CD4-positive, CD25-positive, alpha-beta regulatory T cell (primary cell): ENCODE measurements around the gene TLE4. TPM values are rescaled to one million over a fixed set of nuclear protein-coding genes. Genes with fewer than 3 reads are reported as not detected.

ENCODE experiments used
- ATAC-seq, 2 donors: fragments of 150-1000 bp; cut with Tn5 transposase; one replicate each; pipeline ENCODE4 v1.10.0; 2021; ENCODE audit warnings: low read depth in 2 of 2, moderate number of reproducible peaks in 2 of 2, moderate library complexity in 1 of 2
- DNase-seq, 3 donors: peaks; one replicate each; pipeline versions ENCODE4 v3.0.0 to v3.0.0-alpha.2; 2012 to 2022; ENCODE audit warnings: mixed read lengths in 1 of 3
- H3K27ac ChIP-seq: one replicate; pipeline ENCODE4 v1.7.0; 2013; ENCODE audit warnings: mild to moderate bottlenecking, low read length; ENCODE audit not compliant: insufficient read depth, poor library complexity, severe bottlenecking
- H3K27me3 ChIP-seq: one replicate; pipeline ENCODE4 v1.7.0; 2013; ENCODE audit warnings: low read length; ENCODE audit not compliant: control insufficient read depth, insufficient read depth
- H3K36me3 ChIP-seq: one replicate; pipeline ENCODE4 v1.7.0; 2013; ENCODE audit warnings: mild to moderate bottlenecking, low read length, moderate library complexity; ENCODE audit not compliant: control insufficient read depth, insufficient read depth
- H3K4me1 ChIP-seq: 2 replicates; pipeline ENCODE4 v1.7.0; 2013; ENCODE audit warnings: mild to moderate bottlenecking, low read length; ENCODE audit not compliant: insufficient read depth, control insufficient read depth, poor library complexity, severe bottlenecking
- H3K4me3 ChIP-seq: one replicate; pipeline ENCODE4 v1.7.0; 2013; ENCODE audit warnings: low read depth, mild to moderate bottlenecking, low read length, moderate library complexity
- H3K9me3 ChIP-seq, 2 experiments: 1 replicate in 1 of 2; 2 replicates in 1 of 2; pipeline ENCODE4 v1.7.0; 2013; ENCODE audit warnings: low read length in 2 of 2, mild to moderate bottlenecking in 1 of 2, moderate library complexity in 1 of 2; ENCODE audit not compliant: control insufficient read depth in 2 of 2
- H3K27ac Mint-ChIP-seq, 3 donors: one replicate each; pipeline ENCODE4 v1.8.0; 2020 to 2022; ENCODE audit warnings: mild to moderate bottlenecking in 3 of 3, mixed read lengths in 3 of 3, moderate library complexity in 2 of 3
- H3K27me3 Mint-ChIP-seq: one replicate; pipeline ENCODE4 v1.8.0; 2022; ENCODE audit warnings: mild to moderate bottlenecking, mixed read lengths
- H3K36me3 Mint-ChIP-seq: one replicate; pipeline ENCODE4 v1.8.0; 2020; ENCODE audit warnings: mixed read lengths
- H3K4me1 Mint-ChIP-seq, 4 donors: one replicate each; pipeline ENCODE4 v1.8.0; 2020 to 2022; ENCODE audit warnings: mixed read lengths in 4 of 4, mild to moderate bottlenecking in 1 of 4
- H3K4me3 Mint-ChIP-seq, 4 donors: one replicate each; pipeline ENCODE4 v1.8.0; 2020 to 2022; ENCODE audit warnings: mild to moderate bottlenecking in 4 of 4, mixed read lengths in 4 of 4, moderate library complexity in 3 of 4
- H3K9me3 Mint-ChIP-seq, 7 donors: one replicate each; pipeline ENCODE4 v1.8.0; 2020 to 2022; ENCODE audit warnings: mixed read lengths in 7 of 7, mild to moderate bottlenecking in 3 of 7, moderate library complexity in 2 of 7
- polyA plus RNA-seq, 4 donors: library from polyadenylated mRNA; unstranded; fragments of 300-500 nt; fragmentation: Illumina TruSeq; gene quantifications; one replicate each; pipeline ENCODE4 v1.2.3, GENCODE V29; 2021
- total RNA-seq: library from RNA; stranded (reverse); gene quantifications from one replicate; pipeline ENCODE4 v1.2.3, GENCODE V29; 2022

TLE4 gene
- total and polyA plus RNA-seq, 5 donors from 2014 or later = 16.2 to 127 (median 24.0) TPM

GRCh38 chr9:79706512-79706911, 134.7 kb downstream of the TLE4 start:
- H3K4me1 Mint-ChIP-seq = peaks cover 0 to 21% (median 4%) of the 10 kb centered on the region in 4 donors
- H3K27ac Mint-ChIP-seq = no peak overlapping the region
- Histone ChIP-seq H3K36me3 (peaks cover 57% of the 10 kb centered on the region), H3K4me3 (no peak overlapping the region), H3K9me3 (no peaks in the 10 kb centered on the region), H3K4me1 (no peaks in the 10 kb centered on the region), H3K27ac (no peak overlapping the region), H3K27me3 (no peaks in the 10 kb centered on the region)
- no peaks in the 10 kb centered on the region for H3K9me3 Mint-ChIP-seq
- H3K4me3 Mint-ChIP-seq = no peak overlapping the region
- H3K27me3 Mint-ChIP-seq = no peaks in the 10 kb centered on the region
- ATAC-seq = no peak
- H3K36me3 Mint-ChIP-seq = peaks cover 61% of the 10 kb centered on the region
- DNase-seq = no peak

DNA sequence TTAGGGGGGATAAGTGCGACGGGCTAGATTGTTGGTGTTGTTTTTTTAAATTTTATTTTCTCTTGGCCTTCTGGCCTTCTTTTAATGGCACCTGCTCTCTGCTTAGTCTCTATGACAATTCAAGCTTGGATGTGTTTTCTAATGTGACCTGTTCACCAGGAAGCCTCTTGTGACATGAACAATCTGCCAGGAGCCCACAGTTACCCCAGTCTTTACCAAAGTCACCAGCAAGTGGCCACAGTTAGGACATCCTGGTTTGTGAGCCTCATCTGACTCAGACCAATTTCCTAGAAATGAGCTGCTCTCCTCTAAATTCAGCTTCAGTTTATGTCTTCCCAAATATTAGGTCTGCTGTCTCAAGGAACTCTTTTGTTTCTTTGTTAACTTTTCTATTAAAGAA, 135.8 kb downstream of the TLE4 start:
- H3K27ac Mint-ChIP-seq = peak overlapping the region in 1 of 3 donors; percentile 33
- H3K4me1 Mint-ChIP-seq = peaks cover 0 to 22% (median 7%) of the 10 kb centered on the region in 4 donors
- H3K36me3 Mint-ChIP-seq = peaks cover 57% of the 10 kb centered on the region

GRCh38 chr9:79708541-79708940, 136.8 kb downstream of the TLE4 start:
- Mint-ChIP-seq H3K9me3 (no peaks in the 10 kb centered on the region), H3K27ac (no peak overlapping the region), H3K4me3 (no peak overlapping the region), H3K36me3 (peaks cover 58% of the 10 kb centered on the region), H3K27me3 (no peaks in the 10 kb centered on the region), H3K4me1 (peaks cover 0 to 22% (median 5%) of the 10 kb centered on the region in 4 donors)
- Histone ChIP-seq H3K27me3 (no peaks in the 10 kb centered on the region), H3K27ac (no peak overlapping the region), H3K9me3 (no peaks in the 10 kb centered on the region), H3K4me3 (no peak overlapping the region), H3K36me3 (peaks cover 69% of the 10 kb centered on the region), H3K4me1 (no peaks in the 10 kb centered on the region)
- DNase-seq = no peak
- no peak for ATAC-seq

More for the DNA sequence above, 135.8 kb downstream of the TLE4 start:
- H3K4me1 ChIP-seq = no peaks in the 10 kb centered on the region
- H3K4me3 ChIP-seq = no peak overlapping the region
- ATAC-seq (no peak), DNase-seq (no peak)
- Mint-ChIP-seq H3K9me3 (no peaks in the 10 kb centered on the region), H3K27me3 (no peaks in the 10 kb centered on the region), H3K4me3 (no peak overlapping the region)
- peaks cover 60% of the 10 kb centered on the region for H3K36me3 ChIP-seq
- H3K9me3 ChIP-seq = no peaks in the 10 kb centered on the region
- H3K27me3 ChIP-seq = no peaks in the 10 kb centered on the region
- no peak overlapping the region for H3K27ac ChIP-seq

- H3K36me3 ChIP-seq = peaks cover 77% of the 10 kb centered on the region
- peaks cover 0 to 16% (median 7%) of the 10 kb centered on the region in 4 donors for H3K4me1 Mint-ChIP-seq
- no peaks in the 10 kb centered on the region for H3K27me3 Mint-ChIP-seq
- H3K27ac ChIP-seq = no peak overlapping the region
- no peaks in the 10 kb centered on the region for H3K27me3 ChIP-seq
- ATAC-seq (no peak), DNase-seq (no peak)
- H3K9me3 ChIP-seq = no peaks in the 10 kb centered on the region
- no peak overlapping the region for H3K27ac Mint-ChIP-seq
- peaks cover 60% of the 10 kb centered on the region for H3K36me3 Mint-ChIP-seq
- H3K4me1 ChIP-seq = no peaks in the 10 kb centered on the region
- H3K4me3 ChIP-seq = no peak overlapping the region
- no peaks in the 10 kb centered on the region for H3K9me3 Mint-ChIP-seq
- no peak overlapping the region for H3K4me3 Mint-ChIP-seq
These were observed 138.2 kb downstream of the TLE4 start for GRCh38 chr9:79709743-79710674.

GRCh38 chr9:79711874-79712273, 140.1 kb downstream of the TLE4 start:
- H3K4me1 Mint-ChIP-seq = peaks cover 0 to 16% (median 7%) of the 10 kb centered on the region in 4 donors
- no peak overlapping the region for H3K4me3 Mint-ChIP-seq
- H3K4me1 ChIP-seq = no peaks in the 10 kb centered on the region
- DNase-seq = no peak
- peak overlapping the region in 1 of 3 donors; percentile 18 for H3K27ac Mint-ChIP-seq
- ATAC-seq = no peak
- no peaks in the 10 kb centered on the region for H3K9me3 ChIP-seq
- peaks cover 73% of the 10 kb centered on the region for H3K36me3 ChIP-seq
- no peak overlapping the region for H3K27ac ChIP-seq
- H3K36me3 Mint-ChIP-seq = peaks cover 43% of the 10 kb centered on the region
- H3K27me3 ChIP-seq = no peaks in the 10 kb centered on the region
- H3K4me3 ChIP-seq = no peak overlapping the region
- H3K27me3 Mint-ChIP-seq = no peaks in the 10 kb centered on the region
- no peaks in the 10 kb centered on the region for H3K9me3 Mint-ChIP-seq

- peak overlapping the region in 1 of 3 donors; percentile 64 for H3K27ac Mint-ChIP-seq
These were observed 147.3 kb downstream of the TLE4 start for GRCh38 chr9:79719021-79719420.

GRCh38 chr9:79719989-79720388, 148.2 kb downstream of the TLE4 start:
- Mint-ChIP-seq H3K36me3 (peaks cover 55% of the 10 kb centered on the region), H3K4me3 (no peak overlapping the region), H3K9me3 (no peaks in the 10 kb centered on the region), H3K27me3 (no peaks in the 10 kb centered on the region), H3K4me1 (no peaks in the 10 kb centered on the region), H3K27ac (peak overlapping the region in 1 of 3 donors; percentile 64)
- Histone ChIP-seq H3K27ac (no peak overlapping the region), H3K4me3 (no peak overlapping the region), H3K27me3 (no peaks in the 10 kb centered on the region), H3K9me3 (no peaks in the 10 kb centered on the region), H3K36me3 (peaks cover 93% of the 10 kb centered on the region), H3K4me1 (no peaks in the 10 kb centered on the region)
- DNase-seq (no peak), ATAC-seq (no peak)

More at GRCh38 chr9:79719021-79719420, 147.3 kb downstream of the TLE4 start:
- peaks cover 54% of the 10 kb centered on the region for H3K36me3 Mint-ChIP-seq
- no peaks in the 10 kb centered on the region for H3K9me3 Mint-ChIP-seq
- H3K27me3 Mint-ChIP-seq = no peaks in the 10 kb centered on the region
- no peak overlapping the region for H3K4me3 ChIP-seq
- no peaks in the 10 kb centered on the region for H3K9me3 ChIP-seq
- H3K4me3 Mint-ChIP-seq = no peak overlapping the region
- no peaks in the 10 kb centered on the region for H3K27me3 ChIP-seq
- H3K4me1 Mint-ChIP-seq = peaks cover 0 to 4% (median 0%) of the 10 kb centered on the region in 4 donors
- DNase-seq (no peak), ATAC-seq (no peak)
- H3K4me1 ChIP-seq = no peaks in the 10 kb centered on the region
- H3K27ac ChIP-seq = no peak overlapping the region
- peaks cover 93% of the 10 kb centered on the region for H3K36me3 ChIP-seq
